Adipocyte (in vitro differentiated cells): ENCODE measurements around the gene PRKCE.

Experiments
- DNase-seq: peaks from one replicate; pipeline ENCODE4 v3.0.0-alpha.2; 2015; ENCODE audit warnings: low read depth
- H3K27me3 ChIP-seq: replicated peaks from 2 replicates; pipeline ENCODE4 v1.7.0; 2013; ENCODE audit warnings: mild to moderate bottlenecking, low read length, moderate library complexity; ENCODE audit not compliant: control insufficient read depth, insufficient read depth
- H3K36me3 ChIP-seq: 2 replicates; pipeline ENCODE4 v1.7.0; 2013; ENCODE audit warnings: low read length, mild to moderate bottlenecking, moderate library complexity; ENCODE audit not compliant: control insufficient read depth, insufficient read depth, severe bottlenecking
- H3K4me1 ChIP-seq: 2 replicates; pipeline ENCODE4 v1.7.0; 2013; ENCODE audit warnings: mild to moderate bottlenecking, low read length, moderate library complexity; ENCODE audit not compliant: control insufficient read depth, insufficient read depth
- H3K4me3 ChIP-seq: 2 replicates; pipeline ENCODE4 v1.7.0; 2013; ENCODE audit warnings: mild to moderate bottlenecking, low read length, moderate library complexity
- H3K9ac ChIP-seq: 2 replicates; pipeline ENCODE4 v1.7.0; 2013; ENCODE audit warnings: mild to moderate bottlenecking, low read length, moderate library complexity
- H3K9me3 ChIP-seq: 2 replicates; pipeline ENCODE4 v1.7.0; 2013; ENCODE audit warnings: mild to moderate bottlenecking, low read length, moderate library complexity; ENCODE audit not compliant: control insufficient read depth

Gene PRKCE

DNA sequence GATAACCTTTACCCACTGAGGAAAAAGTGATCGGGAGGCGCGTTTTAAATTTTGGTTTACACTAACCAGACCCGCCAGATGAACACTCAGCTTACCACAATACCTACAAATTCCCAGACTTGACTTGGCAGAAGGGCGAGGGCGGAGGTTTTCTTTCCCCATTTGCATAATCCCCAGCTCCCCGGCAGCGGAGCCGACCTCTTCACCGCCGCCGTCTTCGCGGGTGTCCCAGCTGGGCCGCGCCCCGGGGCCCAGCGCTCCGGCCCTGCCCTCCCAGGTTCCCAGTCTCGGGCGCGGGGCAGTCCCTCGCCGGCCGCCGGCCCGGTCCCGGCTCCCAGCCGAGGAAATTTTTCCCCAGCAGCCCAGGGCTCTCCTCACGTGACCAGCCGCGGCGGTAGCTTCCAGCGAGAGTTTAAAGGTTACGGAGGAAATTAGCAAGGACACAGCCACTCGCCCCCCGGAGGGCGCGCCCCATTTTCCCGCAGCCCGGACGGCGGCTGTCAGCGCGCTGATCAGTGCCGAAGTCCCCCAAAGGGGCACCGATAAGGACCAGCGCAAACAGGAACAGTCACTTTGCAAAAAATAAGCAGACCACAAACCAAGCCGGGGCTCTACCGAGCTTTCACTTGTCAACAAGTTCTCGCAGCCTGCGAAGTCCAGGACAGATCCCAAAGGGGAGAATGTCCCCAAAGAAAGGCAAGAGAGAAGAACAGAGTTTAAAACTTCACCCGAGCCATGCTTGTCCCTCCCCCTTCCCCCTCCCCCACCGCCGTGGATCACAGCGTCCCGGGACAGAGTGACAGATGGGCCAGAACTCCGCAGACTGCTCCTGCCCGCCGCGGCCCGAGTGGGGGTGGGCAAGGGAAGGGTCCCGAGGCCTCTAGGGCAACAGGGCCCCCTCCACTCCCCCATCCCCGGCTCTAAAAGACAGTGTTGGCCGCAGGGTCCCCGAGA, 1.3 kb upstream of the PRKCE start:
- Histone ChIP-seq H3K36me3 (no peaks in the 10 kb centered on the region), H3K4me1 (peaks cover 39% of the 10 kb centered on the region), H3K9me3 (no peaks in the 10 kb centered on the region), H3K27me3 (no peaks in the 10 kb centered on the region), H3K9ac (peak overlapping the region; percentile 97), H3K4me3 (peak overlapping the region; percentile 92)
- peak; percentile 84 for DNase-seq

GRCh38 chr2:45650851-45651414, 542 bp upstream of the PRKCE start:
- Histone ChIP-seq H3K36me3 (no peaks in the 10 kb centered on the region), H3K4me1 (peaks cover 39% of the 10 kb centered on the region), H3K4me3 (peak overlapping the region; percentile 92), H3K9ac (peak overlapping the region; percentile 97), H3K27me3 (no peaks in the 10 kb centered on the region), H3K9me3 (no peaks in the 10 kb centered on the region)
- DNase-seq = peak; percentile 98

DNA sequence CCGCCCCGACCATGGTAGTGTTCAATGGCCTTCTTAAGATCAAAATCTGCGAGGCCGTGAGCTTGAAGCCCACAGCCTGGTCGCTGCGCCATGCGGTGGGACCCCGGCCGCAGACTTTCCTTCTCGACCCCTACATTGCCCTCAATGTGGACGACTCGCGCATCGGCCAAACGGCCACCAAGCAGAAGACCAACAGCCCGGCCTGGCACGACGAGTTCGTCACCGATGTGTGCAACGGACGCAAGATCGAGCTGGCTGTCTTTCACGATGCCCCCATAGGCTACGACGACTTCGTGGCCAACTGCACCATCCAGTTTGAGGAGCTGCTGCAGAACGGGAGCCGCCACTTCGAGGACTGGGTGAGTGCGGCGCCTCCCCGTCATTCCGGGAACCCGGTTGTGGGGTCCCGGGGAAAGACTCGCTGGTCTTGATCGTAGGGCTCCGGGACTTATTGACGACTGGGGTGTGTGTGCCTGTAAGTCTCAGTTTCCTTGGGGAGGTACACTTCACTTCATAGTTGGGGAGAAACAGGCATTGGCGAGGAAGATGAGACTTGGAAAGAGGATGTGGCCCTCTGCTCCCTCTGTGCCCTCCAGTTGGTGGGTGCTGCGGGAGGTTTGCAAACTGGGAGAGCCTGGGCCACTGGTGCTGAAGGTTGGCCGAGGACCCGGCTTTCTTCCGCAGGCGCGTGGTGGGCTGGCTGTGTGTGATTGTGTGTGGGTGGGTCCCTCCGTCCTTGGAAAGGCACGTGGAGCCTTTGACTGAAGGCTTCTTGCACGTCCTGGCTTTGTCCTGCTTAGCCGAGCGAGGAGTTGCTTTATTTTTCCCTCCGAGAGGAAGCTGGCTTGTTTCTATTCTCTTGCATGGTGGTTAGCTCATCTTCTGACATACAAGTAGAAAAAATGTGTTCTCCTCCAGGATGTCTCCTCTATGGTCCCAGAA, 886 bp downstream of the PRKCE start:
- H3K4me1 ChIP-seq = peaks cover 39% of the 10 kb centered on the region
- DNase-seq = peak; percentile 69
- no peaks in the 10 kb centered on the region for H3K36me3 ChIP-seq
- no peaks in the 10 kb centered on the region for H3K27me3 ChIP-seq
- no peaks in the 10 kb centered on the region for H3K9me3 ChIP-seq
- H3K4me3 ChIP-seq = peak overlapping the region; percentile 92
- peak overlapping the region; percentile 97 for H3K9ac ChIP-seq

GRCh38 chr2:45653122-45653913, 1.8 kb downstream of the PRKCE start:
- Histone ChIP-seq H3K36me3 (no peaks in the 10 kb centered on the region), H3K4me1 (peaks cover 30% of the 10 kb centered on the region), H3K9ac (peak overlapping the region; percentile 97), H3K4me3 (peak overlapping the region; percentile 92), H3K9me3 (no peaks in the 10 kb centered on the region), H3K27me3 (no peaks in the 10 kb centered on the region)
- peak; percentile 14 for DNase-seq

GRCh38 chr2:45654250-45654649, 2.8 kb downstream of the PRKCE start:
- DNase-seq = no peak
- Histone ChIP-seq H3K36me3 (no peaks in the 10 kb centered on the region), H3K4me3 (no peak overlapping the region), H3K9me3 (no peaks in the 10 kb centered on the region), H3K27me3 (no peaks in the 10 kb centered on the region), H3K9ac (no peak overlapping the region), H3K4me1 (peaks cover 21% of the 10 kb centered on the region)

- H3K9ac ChIP-seq = no peak overlapping the region
- no peaks in the 10 kb centered on the region for H3K27me3 ChIP-seq
- no peaks in the 10 kb centered on the region for H3K4me1 ChIP-seq
- no peaks in the 10 kb centered on the region for H3K36me3 ChIP-seq
- no peaks in the 10 kb centered on the region for H3K9me3 ChIP-seq
- DNase-seq = no peak
- H3K4me3 ChIP-seq = no peak overlapping the region
Measured at GRCh38 chr2:45661828-45662227, 10.4 kb downstream of the PRKCE start.

- peak; percentile 52 for DNase-seq
- Histone ChIP-seq H3K9me3 (no peaks in the 10 kb centered on the region), H3K9ac (no peak overlapping the region), H3K4me1 (peaks cover 14% of the 10 kb centered on the region), H3K36me3 (no peaks in the 10 kb centered on the region), H3K27me3 (no peaks in the 10 kb centered on the region), H3K4me3 (no peak overlapping the region)
Measured at GRCh38 chr2:45664635-45665261, 13.3 kb downstream of the PRKCE start.

- DNase-seq = no peak
- Histone ChIP-seq H3K9ac (peak overlapping the region; percentile 82), H3K4me3 (peak overlapping the region; percentile 66), H3K36me3 (no peaks in the 10 kb centered on the region), H3K27me3 (no peaks in the 10 kb centered on the region), H3K4me1 (peaks cover 19% of the 10 kb centered on the region), H3K9me3 (no peaks in the 10 kb centered on the region)
Measured at GRCh38 chr2:45668509-45668908, 17.0 kb downstream of the PRKCE start.

DNA sequence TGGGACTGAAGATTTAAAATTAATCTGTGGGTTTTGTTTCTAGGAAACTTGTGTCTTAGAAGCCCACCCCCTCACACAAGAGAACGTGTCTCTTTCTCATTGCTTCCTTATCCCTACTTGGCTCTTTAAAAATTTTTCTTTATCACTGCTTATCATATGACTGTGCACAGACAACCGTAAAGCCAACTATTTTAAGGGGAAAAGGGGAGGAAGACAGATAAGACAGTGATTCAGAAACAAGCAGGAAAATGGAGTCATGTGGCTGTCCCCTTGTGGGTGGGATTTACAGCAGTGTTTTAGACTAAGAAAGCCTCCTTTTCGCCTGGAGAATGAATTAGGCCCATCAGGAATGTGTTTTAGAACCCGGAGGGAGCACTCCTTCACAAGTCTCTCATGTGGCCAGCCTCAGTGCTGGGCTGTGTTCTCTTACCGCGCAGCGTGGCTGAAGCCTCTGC, 17.6 kb downstream of the PRKCE start:
- peak overlapping the region; percentile 66 for H3K4me3 ChIP-seq
- H3K4me1 ChIP-seq = peaks cover 19% of the 10 kb centered on the region
- no peak for DNase-seq
- no peaks in the 10 kb centered on the region for H3K9me3 ChIP-seq
- H3K27me3 ChIP-seq = no peaks in the 10 kb centered on the region
- H3K36me3 ChIP-seq = no peaks in the 10 kb centered on the region
- peak overlapping the region; percentile 82 for H3K9ac ChIP-seq

DNA sequence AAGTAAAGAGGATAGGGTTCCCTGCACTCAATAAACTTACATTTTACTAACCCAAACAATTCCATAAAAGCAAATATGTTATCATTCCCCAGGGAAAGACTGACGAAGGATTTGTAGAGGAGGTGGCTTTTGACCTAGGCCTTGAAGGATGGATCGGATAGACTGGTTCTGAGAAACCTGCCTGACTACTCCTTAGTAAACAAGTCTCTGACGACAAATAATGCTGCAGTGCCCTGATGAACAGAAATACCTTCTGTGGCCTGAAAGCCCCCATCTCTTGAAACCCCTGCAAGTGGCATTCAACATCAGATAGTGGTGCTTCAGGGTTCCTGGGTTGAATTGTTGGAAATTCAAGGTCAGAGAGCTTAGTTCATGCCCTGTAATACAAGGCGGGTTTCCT, 19.2 kb downstream of the PRKCE start:
- no peak for DNase-seq
- Histone ChIP-seq H3K36me3 (no peaks in the 10 kb centered on the region), H3K9ac (no peak overlapping the region), H3K4me3 (no peak overlapping the region), H3K4me1 (peaks cover 34% of the 10 kb centered on the region), H3K9me3 (no peaks in the 10 kb centered on the region), H3K27me3 (no peaks in the 10 kb centered on the region)
